HG03103 (cell line): ENCODE results near the gene BLOC1S4.
"Not testable (repeated sequence)": the region's sequence is repeated elsewhere in the genome, so short reads cannot be mapped to it uniquely, and the experiment has no call there.

Source experiments
- ATAC-seq: cut with Tn5 transposase; IDR thresholded peaks from one replicate; pipeline ENCODE4 v1.9.1; 2021; ENCODE audit warnings: low read depth; ENCODE audit not compliant: unreplicated experiment

The BLOC1S4 gene

DNA sequence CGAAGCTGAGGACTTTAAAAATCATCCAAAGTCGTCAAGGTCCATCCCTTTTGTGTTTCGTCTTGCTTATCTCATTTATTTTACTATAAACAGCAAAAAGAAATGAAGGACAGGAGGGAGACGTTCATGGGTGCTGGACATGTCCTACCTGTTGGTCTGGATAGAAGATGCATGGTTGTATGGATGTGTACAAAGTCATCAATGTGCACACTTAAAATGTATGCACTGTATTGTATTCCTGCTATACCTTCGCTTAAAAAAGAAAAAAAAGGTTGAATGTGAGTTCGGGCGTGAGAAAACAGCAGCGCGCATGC, 313 bp upstream of the BLOC1S4 start:
- no peak for ATAC-seq

DNA sequence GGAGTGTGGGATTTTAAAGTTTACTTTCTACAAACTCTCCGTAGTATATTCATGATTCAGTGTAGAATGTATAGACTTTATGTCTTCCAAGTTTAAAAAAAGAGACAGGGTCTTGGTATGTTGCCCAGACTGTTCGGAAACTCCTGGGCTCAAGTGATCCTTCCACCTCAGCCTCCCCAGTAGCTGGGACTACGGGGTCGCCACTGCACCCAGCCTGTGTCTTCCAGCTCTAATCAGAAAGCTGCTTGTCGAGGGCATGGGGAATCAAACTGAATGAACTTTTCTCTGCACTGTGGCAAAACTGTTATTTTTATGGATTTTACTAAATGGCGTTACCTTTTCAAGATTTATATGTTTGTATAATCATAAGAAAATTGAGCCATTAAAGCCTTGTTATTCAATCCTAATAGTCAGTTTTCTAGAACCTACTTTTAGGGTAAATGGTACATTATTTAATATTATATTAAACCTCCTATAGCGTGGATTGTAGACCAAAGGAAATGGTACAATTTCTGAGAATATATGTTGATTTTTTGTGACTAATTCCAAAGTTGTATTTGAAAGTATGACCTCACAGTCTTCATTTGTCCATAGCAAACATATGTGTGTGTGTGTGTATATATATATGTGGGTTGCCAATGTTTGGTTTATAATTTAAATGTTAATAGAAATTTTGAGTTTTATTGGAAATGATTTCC, 1.1 kb downstream of the BLOC1S4 start:
- no peak for ATAC-seq

DNA sequence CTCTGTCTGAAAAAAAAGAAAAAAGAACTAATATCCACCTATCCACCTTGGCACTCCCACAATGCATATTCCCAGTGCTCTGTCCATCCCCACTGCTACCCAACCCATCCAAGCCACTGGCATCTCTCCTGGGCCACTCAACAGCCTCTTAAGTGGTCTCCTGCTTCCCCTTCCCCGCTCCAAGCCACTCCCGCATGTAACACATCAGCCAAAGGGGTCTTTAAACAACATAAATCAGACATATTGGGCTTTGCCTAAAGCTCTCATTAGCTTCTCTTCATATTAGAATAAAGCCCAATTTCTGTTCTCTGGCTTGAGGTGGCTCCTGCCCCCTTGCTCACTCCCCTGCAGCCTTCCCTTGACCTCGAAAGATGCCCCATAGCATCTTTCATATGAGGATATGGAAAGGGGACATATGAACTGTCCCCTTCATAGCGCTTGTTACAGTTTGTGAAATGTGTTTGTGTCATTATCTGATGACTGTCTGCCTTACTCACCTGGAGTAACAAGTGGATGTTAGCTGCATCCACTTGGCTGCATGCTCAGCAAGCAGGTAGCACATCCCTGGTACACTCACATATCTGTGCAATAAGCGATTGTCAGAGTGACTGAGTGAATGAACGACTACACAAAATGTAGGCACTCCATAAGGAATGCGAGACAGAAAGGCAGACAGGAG, 3.1 kb downstream of the BLOC1S4 start:
- ATAC-seq, result no peak

DNA sequence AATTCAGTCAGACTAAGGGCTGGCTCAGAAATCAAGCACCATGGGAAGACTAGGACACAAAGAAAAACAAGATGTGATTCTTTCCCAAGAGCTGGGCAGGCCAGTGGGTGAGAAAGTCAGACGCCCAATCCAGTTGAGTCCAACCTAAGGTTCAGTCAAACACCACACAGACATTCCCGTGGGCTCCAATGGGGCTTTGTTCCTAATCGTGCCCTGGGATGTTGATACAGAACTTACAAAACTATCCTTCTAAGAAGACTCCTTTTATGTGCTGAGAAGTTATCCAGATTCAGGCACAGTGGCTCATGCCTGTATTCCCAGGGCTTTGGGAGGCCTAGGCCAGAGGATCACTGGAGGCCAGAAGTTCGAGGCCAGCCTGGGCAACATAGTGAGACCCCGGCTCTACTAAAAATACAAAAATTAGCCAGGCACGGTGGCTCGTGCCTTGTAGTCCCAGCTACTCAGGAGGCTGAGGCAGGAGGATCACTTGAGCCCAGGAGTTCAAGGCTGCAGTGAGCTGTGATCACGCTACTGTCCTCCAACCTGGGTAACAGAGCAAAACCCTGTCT, 3.7 kb downstream of the BLOC1S4 start:
- no peak for ATAC-seq

DNA sequence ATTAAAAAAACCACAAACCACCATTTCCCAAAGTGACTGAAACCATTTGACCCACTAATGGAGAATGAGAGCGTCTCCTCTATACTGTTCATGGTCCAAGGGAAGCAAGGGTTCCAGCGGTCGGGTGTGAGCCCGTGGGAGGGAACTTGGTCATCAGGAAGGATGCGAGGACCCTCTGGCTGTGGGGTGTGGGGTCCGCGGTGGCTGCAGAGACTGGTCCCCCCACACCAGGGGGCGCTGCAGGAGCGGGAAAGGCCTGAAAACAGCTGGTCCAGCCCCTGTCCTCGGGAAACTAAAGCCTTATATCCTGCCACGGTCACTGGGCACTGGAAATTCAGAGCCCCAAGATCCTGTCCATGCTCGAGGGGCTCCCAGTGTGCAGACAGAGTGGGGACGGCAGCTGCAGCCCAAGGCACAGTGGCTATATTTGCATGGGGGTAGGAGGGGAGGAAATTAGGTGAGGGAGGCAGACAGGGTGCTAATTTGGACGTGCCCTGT, 4.3 kb downstream of the BLOC1S4 start:
- no peak for ATAC-seq

DNA sequence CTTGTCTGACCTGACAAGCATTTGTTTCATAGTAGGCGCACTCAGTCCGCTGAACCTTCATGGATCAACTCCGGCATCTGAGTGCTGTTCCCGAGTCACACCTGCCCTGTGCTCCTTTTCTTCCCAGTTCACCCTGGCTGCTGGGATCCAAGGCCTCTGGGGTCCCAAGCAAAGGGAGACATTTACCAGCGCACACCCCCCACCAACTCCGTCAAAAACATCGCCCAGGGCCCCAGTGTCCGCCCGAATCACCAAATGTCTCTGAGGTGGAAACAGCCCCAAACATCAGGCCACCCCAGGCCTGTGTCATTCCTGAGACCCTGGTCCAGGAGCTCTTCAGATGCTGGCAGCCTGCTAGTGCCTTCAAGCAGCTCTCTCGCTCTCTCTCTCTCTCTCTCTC, 5.1 kb downstream of the BLOC1S4 start:
- no peak for ATAC-seq

DNA sequence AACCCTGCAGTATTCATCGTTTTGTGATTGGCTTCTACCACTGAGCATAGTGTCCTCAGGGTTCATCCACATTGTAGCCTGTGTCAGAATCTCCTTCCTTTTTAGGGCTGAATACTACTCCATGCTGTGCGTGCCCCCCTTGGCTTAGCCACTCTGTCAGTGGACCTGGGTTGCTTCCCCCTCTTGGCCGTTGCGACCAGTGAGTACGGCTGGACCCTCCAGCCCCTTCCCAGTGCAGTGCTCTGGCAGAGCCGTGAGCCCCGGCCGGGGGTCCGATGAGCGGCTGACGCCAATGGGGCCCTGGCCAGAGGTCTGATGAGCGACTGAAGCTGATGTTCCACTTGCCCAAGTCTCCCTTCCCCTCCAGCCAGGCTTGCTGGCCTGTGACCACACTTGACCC, 6.9 kb downstream of the BLOC1S4 start:
- no peak for ATAC-seq

DNA sequence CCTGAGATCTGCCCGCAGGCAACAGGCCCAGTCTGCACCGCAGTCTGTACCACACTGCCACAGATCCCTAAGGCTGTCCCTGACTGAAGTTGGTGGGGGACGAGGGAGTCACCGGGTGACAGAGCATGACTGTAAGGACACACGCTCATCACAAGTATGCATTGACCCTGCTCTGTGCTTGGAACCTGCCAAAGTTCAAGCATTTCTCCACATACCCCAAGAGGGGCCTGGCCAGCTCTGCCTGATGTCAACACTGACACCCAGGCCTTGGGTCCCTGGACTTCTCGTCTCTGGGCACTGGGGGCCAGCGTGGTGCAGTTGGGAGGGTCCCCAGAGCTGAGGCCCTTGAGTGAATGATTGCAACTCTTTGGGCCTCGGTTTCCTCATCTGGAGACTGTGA, 7.9 kb downstream of the BLOC1S4 start:
- no peak for ATAC-seq

DNA sequence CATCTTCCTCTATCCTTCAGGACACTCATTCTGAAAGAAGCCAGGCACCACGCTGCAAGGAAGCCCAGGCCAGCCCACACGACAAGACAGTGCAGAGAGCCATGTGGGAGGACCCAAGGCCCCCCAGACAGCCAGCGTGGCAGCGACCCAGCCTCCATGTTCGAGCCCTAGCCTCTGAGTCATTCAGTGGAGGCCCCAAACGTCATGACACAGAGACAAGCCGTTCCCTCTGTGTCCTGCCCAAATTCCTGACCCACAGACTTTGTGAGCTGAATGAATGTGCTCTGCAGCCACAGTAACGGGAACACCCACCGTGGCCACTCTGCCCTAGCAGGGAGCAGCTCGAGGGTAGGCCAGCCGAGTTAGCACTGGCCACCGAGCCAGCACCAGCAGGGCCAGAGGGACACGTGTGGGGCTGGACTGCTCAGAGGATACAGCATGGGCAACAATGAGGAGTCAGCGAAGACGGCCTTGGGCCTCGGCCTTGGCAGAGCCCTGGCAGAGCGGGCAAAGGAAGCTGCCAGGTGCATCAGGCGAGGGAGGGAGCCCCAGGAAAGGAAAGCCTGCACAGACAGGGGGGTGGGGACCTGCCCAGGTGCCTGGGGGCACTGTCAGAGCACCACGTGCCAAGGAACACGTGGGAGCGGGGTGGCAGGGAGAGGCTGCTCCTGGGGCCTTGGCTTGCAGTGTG, 8.6 kb downstream of the BLOC1S4 start:
- no peak for ATAC-seq

DNA sequence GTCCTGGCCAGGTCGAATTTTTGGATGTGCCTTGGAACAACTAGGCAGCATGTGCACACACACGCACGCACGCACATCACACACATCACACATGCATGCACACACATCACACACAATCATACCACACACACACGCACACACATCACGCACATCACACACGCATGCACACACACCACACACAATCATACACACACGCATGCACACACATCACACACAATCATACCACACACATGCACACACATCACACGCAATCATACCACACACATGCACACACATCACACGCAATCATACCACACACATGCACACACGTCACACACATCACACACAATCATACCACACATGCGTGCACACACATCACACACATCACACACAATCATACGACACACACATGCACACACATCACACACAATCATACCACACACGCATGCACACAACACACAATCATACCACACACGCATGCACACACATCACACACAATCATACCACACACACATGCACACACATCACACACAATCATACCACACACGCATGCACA, 9.5 kb downstream of the BLOC1S4 start:
- not testable (repeated sequence) for ATAC-seq

DNA sequence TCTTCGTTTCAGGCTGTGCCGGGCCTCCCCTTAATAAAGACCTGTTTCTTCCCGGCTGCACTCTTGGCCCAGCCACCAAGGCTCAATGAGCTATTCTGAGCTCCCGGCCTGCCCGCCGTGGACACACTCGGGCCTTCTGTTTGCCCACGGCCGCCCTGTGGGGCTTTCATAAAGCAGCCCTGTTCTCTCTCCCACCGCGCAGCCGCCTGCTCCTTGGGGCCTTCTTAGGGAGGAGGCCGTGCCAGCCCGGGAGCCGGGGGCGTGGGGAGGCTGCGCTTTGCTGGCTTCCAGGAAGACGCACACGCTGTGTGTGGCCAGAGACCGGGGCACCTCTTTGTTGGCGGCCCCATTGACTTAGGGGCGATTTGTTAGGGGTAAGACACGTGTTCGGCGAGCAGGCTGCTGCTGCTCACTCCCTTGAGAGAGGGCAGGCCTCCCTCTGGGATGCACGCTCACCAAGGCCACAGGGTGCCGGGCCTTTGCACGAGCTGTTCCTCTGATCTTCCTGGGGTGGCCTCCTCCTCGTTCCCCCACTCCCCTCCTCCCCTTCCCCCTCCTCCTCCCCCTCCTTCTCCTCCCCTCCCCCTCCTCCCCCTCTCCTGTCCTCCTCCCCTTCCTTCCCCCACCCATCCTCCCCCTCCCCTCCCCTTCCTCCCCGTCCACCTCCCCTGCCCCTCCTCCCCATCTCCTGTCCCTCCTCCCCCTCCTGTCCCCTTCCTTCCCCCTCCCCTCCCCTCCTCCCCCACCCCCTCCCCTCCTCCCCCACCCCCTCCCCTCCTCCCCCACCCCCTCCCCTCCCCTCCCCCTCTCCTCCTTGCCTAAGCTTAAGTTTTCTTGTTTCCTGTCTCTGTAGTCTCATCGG, 11.3 kb downstream of the BLOC1S4 start:
- no peak for ATAC-seq

DNA sequence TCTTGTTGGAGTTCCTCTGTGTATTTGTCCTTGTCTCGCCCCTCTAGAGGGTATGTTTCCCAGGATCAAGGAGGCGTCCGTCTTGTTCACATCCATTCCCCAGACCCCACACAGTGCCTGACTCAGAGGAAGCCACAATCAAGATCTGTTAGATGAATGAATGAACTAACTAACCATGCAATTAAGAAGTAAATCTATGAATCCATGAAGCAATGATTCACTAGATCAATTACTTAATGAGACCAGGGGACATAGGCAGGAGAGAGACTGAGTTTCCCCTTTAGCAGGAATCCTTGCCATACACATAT, 11.9 kb downstream of the BLOC1S4 start:
- no peak for ATAC-seq

DNA sequence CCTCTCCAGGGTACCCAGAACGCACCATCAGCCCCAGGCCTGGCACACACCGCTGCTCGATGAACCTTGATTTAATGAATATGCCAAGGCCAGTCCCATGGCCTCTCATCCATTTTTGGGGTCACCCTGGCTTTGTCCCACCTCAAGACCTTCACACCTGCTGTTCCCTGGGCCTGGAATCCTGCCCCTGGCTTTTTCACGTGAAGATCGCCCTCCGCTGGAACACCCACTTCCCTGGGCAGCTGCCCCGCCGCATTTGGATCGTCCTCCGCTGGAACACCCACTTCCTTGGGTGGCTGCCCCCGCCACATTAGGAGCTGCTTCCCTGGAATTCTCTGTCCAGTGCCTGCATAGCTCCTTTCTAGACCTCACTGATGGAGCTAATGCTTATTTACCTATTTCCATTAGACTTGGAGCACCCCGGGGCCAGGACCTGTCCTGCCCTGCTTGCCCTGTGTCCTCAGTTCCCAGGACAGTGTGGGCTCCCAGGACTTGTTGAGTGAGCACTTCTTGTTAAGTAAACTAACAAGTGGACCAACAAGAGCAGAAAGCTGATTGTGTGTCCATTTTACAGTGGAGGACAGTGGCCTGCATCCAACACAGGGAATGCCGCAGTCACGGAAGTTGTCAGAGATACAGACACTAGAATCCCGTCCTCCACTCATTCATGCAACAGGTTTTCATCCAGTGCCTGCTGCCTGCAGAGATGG, 12.5 kb downstream of the BLOC1S4 start:
- ATAC-seq, result no peak

DNA sequence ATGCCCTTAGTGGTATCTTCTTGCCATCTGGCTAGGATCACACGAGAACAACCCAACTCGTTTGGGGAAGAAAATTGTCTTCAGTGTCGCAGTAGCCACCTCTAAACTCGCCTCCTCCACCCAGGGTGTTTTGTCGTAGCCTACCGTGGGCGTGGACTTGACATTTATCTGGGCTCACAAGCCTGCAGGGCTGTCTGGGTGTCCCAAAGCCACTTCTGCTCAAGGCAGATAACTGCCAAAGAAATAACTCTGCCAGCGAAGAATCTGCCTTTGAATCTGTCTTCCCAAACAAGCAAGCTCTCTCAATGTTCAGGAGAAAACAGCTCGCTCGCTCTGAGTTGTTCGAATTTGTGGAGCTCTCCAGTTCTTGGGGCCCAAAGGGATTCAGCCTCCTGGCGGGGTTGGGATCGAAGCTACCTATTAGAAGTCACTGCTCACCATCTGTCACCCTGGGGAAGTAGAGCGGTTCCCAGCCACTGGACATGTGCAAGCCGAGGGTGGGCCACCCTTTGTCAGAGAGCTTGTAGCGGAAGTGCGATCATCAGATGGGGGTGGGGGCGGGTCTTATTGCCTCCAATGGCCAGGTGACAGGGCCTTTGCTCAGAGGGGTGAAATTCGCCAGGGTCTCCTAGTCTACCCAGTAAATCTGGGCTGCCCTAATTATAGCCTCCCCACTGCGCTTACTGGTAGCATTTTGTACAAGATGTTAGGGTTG, 14.8 kb downstream of the BLOC1S4 start:
- no peak for ATAC-seq

DNA sequence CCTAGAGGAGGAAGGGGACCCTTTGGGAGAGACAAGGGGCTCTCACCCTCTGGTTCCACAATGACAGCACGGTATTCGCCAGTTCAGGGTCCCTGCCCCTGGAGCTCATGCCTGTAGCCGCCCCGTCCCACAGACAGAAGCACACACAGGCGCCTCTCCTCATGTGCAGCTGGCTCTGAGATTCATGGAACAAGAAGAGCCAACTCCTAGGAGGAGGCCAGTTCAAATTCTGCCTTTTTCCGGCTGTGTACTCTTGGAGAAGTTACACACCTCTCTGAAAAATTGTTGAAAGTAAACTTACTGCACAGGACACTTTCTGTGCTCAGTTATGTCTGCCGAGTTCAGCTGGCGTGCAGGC, 15.3 kb downstream of the BLOC1S4 start:
- ATAC-seq, result no peak

DNA sequence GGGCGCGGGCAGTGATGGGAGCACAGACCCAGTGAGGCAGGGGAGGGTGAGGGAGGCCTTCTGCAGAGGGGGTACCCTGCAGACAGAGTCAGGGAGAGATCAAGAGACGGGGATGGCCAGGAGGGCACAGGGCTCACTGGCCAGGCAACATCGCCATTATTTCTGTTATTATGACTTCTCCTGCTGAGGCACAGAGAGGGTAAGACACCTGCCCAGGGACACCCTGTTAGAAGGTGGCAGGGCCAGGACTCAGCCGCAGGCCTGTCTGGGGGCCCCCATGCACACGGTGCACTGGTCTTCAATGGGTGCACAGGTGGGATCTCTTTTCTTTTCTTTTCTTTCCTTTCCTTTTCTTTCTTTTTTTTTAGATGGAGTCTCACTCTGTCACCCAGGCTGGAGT, 15.8 kb downstream of the BLOC1S4 start:
- no peak for ATAC-seq

DNA sequence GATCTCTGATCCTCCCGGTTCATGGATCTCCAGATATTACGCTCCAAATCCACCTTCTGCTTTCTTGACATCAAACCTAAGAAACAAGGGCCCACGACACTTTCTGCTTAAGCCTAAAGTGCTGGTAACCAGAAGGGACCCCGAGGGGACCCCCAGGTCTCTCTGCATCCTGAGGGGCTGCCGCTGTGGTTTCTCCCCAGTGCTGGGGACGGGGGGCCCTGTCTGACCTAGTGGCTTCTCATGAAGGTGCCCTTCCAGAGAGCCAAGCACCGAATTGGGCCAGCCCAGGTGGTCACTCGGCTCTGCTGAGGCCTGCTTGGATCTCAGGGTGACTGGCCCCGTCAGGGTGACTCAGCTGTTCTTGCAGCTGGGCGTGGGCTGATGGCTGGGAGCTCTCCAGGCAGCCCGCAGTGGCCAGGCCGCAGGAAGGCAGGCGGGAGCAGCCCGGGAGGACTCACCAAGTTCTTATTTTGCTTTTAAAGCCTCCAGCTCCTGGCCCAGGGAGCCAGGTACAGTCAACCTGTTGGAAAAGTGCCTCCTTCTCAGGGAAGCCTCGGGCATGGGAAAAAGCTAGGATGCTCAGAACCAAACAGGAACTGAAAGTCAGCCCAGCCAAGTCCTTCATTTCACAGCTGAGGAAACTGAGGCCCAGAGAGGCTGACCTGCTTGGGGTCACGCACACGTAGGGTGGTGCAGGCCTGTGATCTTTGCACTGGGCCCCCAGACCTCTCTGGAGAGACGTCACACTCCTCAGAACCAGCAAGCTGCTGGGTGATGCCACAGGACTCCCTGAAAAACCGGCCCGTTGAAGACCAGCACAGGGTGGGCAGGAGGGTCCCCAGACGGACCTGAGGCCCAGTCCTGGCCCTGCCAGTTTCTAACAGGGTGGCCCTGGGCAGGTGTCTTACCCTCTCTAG, 16.7 kb downstream of the BLOC1S4 start:
- no peak for ATAC-seq
